Right kidney (tissue), 1 donor: ENCODE data around the gene REV3L.
"Not testable (repeated sequence)": the region's sequence is repeated elsewhere in the genome, so short reads cannot be mapped to it uniquely, and the experiment has no call there.

ENCODE experiments used
- DNase-seq: peaks from one replicate; pipeline ENCODE4 v3.0.0-alpha.2; 2016

REV3L gene

DNA sequence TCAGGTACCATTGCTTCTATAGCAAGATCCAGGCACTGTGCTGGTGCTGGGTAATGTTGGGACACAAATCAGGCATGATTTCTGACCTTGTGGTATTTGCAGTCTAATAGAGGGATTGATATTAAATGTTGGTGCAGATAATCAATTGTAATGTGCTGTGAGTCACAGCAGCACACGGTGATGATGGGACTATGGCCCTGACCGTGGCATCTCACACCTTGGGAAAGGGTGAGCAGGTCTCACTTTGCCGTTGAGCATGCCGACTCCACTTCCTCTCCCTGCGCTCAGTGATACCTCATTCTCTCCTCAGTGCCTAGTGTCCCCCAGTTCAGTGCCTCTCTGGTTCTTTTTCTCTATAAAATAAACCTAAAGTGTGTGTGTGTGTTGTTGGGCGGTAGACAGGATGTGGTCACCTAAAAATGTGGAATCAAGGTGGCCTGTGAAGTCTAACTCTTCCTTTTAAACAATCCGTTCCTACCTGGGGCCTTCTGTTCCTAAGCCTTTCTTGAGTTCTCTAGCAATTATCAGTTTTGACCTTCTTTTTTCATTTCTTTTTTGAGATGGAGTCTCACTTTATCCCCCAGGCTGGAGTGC lies 188.5 kb downstream of the REV3L start:
- no peak for DNase-seq

- DNase-seq = no peak
These were observed 191.4 kb downstream of the REV3L start for GRCh38 chr6:111291336-111292259.

DNA sequence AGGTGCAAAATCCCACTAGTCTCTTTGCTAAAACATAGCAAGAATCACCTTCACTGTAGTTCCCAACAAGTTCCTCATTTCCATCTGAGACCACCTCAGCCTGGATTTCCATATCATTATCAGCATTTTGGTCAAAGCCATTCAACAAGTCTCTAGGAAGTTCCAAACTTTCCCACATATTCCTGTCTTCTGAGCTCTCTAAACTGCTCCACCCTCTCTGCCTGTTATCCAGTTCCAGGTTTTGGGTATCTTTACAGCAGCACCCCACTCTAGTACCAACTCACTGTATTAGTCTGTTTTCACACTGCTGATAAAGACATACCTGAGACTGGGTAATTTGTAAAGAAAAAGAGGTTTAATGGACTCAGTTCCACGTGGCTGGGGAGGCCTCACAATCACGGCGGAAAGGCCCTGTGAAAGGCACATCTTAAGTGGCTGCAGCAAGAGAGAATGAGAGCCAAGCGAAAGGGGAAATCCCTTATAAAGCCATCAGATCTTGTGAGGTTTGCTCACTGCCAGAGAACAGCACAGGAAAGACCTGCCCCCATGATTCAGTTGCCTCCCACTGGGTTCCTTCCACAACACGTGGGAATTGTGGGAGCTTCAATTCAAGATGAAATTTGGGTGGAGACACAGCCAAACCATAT lies 192.2 kb downstream of the REV3L start:
- not testable (repeated sequence) for DNase-seq

DNA sequence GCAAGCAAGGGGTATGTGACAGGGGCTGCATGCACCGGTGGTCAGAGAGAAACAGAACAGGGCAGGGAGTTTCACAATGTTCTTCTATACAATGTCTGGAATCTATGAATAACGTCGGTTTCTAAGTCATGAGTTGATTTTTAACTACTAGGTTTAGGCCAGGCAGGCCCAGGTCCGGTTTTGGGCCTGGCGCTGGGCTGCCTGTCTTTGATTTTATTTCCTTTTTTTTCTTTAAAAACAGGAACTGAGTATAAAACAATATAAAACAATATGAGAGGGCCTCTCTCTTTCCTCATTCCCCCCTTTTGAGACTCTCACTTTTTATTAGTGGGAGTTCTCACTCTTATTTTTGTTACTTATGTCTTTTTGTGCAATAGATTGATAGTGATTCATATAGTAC lies 198.7 kb downstream of the REV3L start:
- not testable (repeated sequence) for DNase-seq

- DNase-seq = no peak
These were observed 199.3 kb downstream of the REV3L start for GRCh38 chr6:111283707-111284106.

GRCh38 chr6:111282515-111282914 lies 200.5 kb downstream of the REV3L start:
- DNase-seq = no peak

DNA sequence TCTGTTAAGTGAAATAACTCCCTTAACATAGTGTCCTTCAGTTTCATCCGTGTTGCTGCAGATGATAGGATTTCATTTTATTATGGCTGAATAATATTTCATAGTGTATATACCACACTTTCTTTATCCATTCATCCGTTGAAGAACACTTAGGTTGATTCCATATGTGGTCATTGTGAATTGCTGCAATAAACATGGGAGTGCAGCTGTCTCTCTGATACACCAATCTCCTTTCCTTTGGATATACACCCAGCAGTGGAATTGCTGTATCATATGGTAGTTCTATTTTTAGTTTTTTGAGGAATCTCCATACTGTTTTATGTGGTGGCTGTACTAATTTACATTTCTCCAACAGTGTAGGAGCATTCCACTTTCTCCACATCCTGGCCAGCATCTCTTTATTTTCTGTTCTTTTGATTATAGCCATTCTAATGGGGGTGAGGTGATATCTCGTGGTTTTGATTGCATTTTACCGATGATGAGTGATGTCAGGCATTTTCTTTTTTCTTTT lies 202.5 kb downstream of the REV3L start:
- no peak for DNase-seq

DNA sequence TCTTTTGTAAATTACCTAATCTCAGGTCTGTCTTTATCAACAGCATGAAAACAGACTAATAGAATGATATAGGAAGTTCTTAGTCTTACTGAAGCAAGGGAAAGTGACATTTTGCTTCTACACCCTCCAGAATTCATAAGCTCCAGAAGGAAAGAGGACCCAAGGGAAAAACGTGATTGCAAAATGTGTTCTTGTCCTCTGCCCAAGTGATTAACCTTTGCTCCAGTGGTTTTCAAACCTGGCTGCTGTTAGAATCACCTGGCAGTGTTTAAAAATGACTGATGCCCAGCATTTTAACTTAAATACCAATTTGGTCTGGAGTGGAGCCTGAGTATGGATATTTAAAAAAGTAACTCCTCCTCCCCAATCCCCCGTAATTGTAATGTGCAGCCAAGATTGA lies 204.3 kb downstream of the REV3L start:
- DNase-seq = no peak

DNA sequence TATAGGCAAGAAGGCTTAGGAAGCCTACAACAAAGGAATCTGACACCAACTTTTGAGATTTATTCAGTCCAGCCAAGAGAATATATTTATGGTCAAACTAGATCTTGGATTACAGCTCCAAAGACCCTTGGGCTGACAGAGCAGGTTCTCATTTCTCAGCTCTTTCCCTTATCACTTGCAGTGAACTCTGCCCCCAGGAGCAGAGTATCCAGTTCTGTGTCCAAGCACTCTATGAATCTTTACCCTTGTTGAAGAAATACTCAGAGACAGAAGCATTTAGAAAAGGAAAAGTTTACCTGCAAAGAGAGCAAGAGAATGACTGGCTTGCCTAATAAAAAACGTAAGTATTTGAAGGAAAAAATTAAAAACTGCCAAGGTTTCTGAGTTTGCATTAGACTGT lies 205.2 kb downstream of the REV3L start:
- no peak for DNase-seq

GRCh38 chr6:111276736-111277135 lies 206.3 kb downstream of the REV3L start:
- no peak for DNase-seq

DNA sequence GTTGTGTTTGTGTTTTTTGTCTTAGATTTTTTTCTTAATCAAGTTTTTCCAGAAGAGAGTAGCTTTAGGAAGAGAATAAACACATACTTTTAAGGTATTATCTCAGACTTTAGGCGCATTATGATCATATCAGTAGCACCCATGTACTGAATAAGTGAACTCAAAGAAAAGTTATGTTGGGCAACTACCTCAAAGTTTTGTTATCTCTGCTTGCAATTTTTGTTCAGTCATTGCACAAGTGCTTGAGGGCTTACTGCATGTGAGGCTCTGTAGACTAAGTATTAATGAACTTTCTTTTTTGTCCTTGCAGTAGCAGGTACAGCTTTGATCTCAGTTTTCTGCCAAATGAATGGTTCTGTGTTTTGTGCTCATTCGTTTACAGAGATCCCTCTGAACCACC lies 206.7 kb downstream of the REV3L start:
- DNase-seq = no peak

GRCh38 chr6:111274593-111275217 lies 208.3 kb downstream of the REV3L start:
- no peak for DNase-seq

- DNase-seq = no peak
These were observed 212.9 kb downstream of the REV3L start for GRCh38 chr6:111270121-111270520.

DNA sequence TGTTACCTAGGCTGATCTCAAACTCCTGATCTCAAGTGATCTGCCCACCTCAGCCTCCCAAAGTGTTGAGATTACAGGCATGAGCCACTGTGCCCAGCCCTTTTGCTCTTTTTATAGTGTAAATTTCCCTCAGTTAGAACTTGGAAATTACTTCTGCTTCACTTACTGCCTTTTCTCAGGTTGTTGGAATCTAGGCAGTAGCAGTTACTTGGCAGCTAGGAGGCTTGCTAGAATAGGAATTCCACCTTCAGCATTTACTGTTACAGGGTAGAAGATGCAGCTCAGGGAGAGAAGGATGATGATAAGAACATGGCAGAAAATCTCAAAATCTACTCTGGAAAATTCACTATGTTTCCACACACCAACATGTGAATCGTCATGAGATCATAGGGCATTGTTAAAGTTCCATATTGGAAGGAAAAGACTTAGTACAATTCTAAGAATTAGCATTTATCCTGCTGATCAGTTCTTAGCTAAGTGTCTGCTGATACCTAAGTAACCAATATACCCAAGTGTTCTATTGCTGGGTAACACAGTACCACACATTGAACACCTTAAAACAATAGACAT lies 213.5 kb downstream of the REV3L start:
- DNase-seq = no peak

DNA sequence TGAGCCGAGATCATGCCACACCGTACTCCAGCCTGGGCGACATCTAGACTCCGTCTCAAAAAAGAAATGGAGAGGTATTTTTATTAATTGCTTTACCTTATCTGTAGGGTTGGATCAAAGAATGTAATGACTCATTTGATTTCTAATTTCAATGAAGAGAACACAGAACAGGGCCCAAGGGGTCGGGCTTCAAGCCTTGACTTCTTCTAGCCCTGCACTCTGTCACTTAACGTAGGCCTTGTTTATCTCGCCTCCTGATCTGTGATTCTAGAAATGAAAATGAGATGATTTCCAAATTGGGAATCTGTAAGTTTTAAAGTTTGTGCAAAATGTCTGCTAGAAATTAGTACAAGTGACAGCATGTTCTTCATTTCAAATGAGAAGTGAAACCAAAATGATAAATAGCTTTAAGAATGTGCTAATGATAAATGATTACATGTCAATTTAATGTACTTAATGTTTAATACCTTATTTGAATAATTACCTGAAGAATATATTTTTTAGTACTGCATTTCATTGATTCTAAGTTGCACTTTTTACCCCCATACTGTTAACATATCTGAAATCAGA lies 215.2 kb downstream of the REV3L start:
- no peak for DNase-seq

GRCh38 chr6:111266276-111266675 lies 216.7 kb downstream of the REV3L start:
- DNase-seq = no peak

DNA sequence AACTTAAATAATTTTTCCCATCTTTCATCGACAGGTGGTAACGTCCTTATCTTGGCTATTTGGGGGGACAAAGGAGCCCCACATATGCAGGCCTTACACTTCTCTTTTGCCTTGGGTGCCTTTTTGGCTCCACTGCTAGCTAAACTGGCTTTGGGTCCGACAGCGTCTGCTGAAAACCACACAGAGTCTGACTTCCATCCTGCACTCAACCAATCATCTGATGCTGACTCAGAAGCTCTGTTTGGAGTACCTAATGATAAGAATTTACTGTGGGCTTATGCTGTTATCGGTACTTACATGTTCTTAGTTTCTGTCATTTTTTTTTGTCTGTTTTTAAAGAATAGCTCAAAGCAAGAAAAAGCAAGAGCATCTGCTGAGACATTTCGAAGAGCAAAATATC lies 217.2 kb downstream of the REV3L start:
- no peak for DNase-seq

GRCh38 chr6:111263837-111264236 lies 219.2 kb downstream of the REV3L start:
- no peak for DNase-seq

DNA sequence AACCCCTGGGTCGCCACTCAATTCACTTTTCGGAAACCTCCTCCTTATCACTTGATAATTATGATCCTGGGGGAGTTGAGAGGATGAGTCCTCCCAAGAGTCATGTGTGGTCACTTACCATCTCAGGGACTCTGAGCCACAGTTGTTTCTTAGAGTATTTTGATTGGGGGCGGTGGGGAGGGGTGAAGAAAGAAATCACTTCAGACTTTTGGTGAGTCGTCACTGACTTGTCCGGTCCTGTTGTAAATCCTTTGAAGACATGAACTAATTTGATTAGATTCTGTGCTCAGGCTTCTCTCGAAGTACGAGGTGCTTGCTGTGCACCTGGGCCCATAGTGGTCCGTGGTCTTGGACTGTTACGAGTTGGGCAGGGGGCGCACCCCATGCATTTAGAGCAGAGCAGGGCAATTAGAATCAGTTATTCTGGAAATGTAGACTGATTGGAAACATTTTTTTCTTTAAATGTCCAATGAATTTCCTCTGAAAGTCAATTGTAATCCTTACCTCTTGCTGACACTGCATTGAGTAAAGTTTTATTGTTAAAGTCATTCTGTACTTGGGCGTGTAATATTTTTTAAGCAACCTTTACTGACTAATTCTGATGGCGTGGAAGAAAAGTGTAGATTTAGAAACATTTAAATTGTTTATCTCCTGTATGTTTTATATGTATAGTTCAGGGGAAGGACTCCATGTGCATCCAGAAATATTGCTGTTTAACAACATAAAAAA lies 222.3 kb downstream of the REV3L start:
- DNase-seq = no peak

- peak; percentile 97 for DNase-seq
These were observed 223.8 kb downstream of the REV3L start for GRCh38 chr6:111259089-111259831.
